HG03457 (cell line): ENCODE measurements around the gene NHLH1.

ENCODE experiments used
- ATAC-seq: cut with Tn5 transposase; IDR thresholded peaks from one replicate; pipeline ENCODE4 v1.9.1; 2021; ENCODE audit warnings: moderate number of reproducible peaks; ENCODE audit not compliant: unreplicated experiment

The NHLH1 gene

DNA sequence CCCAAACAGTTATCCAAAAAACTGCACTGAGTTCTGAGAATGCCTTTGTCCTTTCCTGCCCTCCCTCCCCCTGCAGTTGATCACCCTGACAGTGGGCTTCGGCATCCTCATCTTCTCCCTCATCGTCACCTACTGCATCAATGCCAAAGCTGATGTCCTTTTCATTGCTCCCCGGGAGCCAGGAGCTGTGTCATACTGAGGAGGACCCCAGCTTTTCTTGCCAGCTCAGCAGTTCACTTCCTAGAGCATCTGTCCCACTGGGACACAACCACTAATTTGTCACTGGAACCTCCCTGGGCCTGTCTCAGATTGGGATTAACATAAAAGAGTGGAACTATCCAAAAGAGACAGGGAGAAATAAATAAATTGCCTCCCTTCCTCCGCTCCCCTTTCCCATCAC lies 8.8 kb upstream of the NHLH1 start:
- ATAC-seq = no peak

DNA sequence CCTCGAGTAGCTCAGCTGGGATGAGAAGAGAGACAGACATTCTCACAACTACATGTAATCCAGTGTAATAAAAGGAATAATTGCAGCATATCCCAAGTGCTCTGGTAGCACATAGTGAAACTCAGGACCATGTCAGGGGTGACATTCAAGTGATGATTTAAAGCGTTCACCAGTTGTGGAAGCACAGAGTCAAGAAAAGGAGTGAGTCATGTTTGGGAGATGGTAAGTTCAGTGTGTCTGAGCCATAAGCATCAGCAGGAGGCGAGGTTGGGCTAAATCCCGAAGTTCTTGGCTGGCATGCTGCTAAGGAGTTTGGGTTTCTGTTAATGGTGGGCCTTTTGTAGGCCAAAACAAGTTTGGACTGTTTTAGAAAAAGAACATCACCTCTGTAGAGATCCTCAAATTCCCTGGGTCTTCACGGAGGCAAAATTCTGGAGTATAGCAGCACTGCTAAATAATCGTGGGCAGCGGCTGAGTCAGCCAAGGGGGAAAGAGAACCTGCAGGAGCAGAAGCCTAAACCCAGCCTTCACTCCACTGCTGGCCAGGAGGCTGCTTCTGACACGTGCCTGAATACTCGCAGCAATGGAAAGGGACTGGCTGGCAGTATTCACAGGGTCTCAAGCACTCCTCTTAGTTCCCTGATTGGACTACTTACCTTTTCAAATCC lies 7.2 kb upstream of the NHLH1 start:
- no peak for ATAC-seq

DNA sequence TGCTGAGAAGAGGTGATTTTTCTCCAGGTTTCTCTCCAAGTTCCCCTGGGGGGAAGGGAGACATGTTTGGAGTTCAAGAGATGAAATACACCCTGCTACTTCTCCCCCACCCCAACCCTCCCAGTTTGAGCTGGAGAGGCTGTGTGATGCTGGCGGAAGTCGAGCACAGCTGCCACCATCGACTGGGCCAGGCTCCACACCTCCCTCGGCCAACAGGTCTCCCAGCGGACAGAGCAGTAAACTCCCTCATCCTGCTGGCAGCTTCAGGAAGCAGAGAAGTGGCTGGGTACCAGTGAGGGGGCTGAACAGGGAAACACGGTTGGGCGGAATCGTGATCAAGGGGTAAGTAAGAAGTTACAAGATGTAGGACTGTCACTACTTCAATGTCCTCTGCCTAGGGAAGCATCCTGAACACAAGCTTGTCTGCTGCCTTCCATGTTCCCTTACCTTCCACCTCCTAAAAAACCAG lies 6.6 kb upstream of the NHLH1 start:
- ATAC-seq = no peak

DNA sequence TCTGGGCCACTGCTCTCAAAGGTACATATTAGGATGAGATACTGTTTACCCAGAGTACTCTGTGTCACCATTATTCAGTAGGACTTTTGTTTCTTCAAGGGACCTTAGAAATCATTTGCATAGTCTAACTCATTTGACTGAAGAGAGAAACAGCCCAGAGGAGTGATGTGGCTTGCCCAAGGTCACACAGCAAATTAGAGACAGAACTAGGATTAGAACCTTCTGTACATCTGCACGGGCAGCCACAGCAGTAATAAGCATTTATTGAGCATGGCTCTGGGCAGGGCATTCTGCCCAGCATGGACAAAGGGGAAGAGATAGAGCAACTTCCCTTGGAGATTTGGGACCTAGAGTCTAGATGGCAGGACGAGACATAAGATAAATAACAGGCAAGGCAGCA lies 5.7 kb upstream of the NHLH1 start:
- no peak for ATAC-seq

DNA sequence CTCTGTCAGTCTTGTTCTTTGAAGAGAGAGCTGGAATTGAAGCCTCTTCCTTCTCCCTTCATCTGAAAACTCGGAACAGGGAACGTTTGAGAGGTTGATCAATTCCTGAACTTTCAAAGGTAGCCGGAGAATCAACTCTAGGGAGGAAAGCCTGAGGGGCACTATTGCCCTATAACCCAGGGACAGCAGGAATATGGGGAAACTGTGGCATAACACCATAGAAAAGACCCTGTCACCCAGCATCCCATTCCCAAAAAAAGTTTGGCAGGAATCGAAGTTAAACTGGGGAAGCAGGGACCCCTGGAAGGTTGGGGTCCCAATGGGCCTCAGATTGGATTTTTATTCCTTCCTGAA lies 5.1 kb upstream of the NHLH1 start:
- ATAC-seq = no peak

GRCh38 chr1:160362168-160362957 lies 4.5 kb upstream of the NHLH1 start:
- no peak for ATAC-seq

GRCh38 chr1:160363010-160363409 lies 3.9 kb upstream of the NHLH1 start:
- no peak for ATAC-seq

- ATAC-seq = no peak
Measured at GRCh38 chr1:160363951-160364735, 2.7 kb upstream of the NHLH1 start.

GRCh38 chr1:160365325-160365724 lies 1.5 kb upstream of the NHLH1 start:
- no peak for ATAC-seq

DNA sequence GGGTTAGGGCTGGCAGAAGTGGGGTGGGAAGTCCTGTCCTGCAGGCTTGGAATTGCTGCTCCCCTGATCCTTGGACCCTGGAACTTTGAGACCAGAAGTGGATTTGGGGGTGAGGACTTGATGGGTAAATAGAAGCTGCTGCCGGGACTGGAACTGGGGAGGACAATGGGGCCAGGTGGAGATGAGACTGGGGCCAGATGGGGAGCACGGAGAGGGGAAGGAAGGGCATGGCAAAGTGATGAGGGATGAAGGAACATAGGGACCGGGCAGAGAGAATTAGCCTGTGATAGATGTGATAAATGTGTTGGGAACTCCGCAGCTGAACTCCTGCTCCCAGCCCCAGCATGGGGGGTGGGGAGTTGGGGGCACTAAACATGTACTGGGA lies 637 bp downstream of the NHLH1 start:
- no peak for ATAC-seq

- ATAC-seq = no peak
Measured at GRCh38 chr1:160367934-160368923, 1.4 kb downstream of the NHLH1 start.

DNA sequence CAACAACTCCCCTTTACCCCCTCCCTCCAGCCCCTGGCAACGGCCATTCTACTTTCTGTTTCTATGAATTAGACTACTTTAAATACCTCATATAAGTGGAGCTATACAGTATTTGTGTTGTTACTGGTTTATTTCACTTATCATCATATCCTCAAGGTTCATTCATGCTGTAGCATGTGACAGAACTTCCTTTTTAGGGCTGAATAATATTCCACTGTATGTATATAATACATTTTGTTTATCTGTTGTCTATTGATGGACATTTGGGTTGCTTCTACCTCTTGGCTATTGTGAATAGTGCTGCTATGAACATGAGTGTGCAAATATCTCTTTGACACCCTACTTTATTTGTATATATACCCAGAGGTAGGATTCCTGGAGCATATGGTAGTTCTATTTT lies 2.2 kb downstream of the NHLH1 start:
- no peak for ATAC-seq

DNA sequence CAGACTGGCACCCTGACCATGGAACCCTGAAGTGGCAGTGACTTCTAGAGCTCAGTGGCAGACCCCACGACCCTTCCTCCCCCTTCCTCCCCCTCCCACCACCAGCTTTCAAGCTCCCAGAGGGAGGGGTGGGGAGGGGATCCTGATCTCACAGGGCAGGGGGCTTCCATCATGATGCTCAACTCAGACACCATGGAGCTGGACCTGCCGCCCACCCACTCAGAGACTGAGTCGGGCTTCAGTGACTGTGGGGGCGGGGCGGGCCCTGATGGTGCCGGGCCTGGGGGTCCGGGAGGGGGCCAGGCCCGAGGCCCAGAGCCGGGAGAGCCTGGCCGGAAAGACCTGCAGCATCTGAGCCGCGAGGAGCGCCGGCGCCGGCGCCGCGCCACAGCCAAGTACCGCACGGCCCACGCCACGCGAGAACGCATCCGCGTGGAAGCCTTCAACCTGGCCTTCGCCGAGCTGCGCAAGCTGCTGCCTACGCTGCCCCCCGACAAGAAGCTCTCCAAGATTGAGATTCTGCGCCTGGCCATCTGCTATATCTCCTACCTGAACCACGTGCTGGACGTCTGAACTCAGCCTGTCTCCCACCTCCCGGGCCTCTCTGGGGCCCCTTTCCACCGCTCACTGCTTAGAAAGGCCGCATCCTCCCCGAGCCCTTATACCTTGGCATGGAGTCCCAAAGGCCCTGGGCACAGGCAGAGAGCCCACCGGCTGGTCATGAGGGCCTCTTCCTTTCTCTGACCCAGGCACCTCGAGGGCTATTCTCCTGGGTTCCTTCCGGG lies 3.9 kb downstream of the NHLH1 start:
- no peak for ATAC-seq

GRCh38 chr1:160371346-160371631 lies 4.4 kb downstream of the NHLH1 start:
- ATAC-seq = no peak

- no peak for ATAC-seq
Measured at GRCh38 chr1:160371756-160372155, 4.9 kb downstream of the NHLH1 start.

DNA sequence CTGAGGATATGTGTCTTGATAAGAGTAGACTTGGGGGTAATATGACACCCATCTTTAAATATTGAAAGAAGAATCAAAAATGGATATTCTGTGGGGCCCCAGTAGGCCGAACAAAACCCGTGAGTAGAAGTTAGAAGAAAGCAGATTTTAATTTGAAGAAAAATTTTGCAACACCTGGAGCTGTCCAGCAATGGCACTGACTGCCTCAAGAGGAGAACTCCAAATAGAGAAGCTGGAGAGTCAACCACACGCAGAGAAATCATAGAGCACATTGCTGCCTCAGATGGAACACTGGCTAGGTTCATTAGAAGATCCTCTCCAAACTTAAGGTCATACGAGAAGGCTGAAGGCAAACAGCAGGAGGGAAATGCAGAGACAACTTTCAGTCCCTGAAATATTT lies 6.8 kb downstream of the NHLH1 start:
- ATAC-seq = no peak

DNA sequence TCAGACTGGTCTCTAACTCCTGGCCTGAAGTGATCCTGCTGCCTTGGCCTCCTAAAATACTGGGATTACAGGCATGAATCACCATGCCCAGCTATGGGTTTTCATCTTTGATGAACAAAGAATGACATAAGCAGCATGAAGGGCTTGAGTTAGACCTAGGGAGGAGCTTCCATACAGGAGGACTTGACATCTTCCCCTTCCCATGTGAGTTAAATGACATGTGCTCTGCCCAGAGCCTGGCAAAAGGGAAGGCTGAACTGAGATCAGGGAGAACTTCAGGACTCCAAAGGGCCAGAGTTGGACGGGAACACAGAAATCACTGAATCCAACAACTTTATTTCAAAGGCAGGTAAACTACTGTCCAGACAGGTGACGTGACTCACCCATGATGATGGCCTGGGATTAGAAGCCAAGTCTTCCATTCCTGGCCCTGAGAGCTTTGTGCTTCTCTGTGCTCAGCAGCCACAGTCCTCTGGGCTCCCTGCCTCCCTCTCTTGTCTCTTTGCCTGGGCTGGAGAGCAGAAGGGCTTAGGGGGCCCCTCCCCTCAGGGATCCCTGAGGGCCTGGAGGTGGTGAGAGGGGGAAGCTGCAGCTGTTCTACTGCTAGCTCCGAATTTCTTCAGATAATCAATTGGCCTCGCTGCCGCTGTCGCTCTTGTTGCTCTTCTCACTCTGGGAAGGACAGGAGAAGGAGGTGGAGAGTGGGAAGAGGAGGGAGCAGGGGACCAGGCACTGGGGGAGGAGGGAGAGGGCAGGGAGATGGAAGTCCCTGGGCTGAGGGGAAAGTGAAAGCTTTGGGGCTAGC lies 7.6 kb downstream of the NHLH1 start:
- no peak for ATAC-seq

GRCh38 chr1:160375788-160376524 lies 9.1 kb downstream of the NHLH1 start:
- no peak for ATAC-seq
